ENCODE measurements around the gene PTOV1. TPM values are rescaled to one million over a fixed set of nuclear protein-coding genes. Genes with fewer than 3 reads are reported as not detected.

PTOV1 gene
- total RNA-seq, 4 donors from 2014 or later: 52.9 to 89.1 (median 60.0) TPM

DNA sequence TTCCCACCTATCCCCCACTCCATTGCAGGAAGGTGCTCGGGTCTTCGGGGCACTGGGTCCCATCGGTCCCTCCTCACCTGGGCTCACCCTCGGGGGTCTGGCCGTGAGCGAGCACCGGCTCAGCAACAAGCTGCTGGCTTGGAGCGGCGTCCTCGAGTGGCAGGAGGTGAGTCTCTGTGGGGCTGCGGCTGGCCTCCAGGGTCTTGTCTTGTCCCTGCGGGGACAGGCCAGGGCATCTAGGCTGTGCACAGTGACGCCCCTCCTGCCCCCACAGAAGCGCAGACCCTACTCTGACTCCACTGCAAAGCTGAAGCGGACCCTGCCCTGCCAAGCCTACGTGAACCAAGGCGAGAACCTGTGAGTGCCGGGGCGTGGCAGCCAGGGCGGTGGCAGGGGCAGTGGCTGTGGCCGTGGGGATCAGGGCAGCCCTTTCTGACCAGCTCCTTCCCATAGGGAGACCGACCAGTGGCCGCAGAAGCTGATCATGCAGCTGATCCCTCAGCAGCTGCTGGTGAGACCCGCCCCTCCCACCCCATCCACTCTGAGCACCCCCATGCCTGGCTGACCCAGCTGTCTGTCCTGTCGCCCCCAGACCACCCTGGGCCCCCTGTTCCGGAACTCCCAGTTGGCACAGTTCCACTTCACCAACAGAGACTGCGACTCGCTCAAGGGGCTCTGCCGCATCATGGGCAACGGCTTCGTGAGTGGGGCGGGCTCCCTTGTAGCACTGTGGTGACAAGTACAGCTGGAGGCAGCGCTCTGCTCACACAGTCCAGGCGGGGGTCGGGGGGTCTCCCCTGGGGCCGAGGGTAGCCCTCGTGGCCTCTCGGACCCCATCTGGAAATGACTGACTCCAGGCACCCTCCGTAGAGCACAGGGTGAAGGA lies 3.7 kb downstream of the PTOV1 start:
- Histone ChIP-seq H3K4me3 (no peak overlapping the region), H3K36me3 (peaks cover 0 to 54% of the 10 kb centered on the region in 2 donors), H3K9me3 (no peaks in the 10 kb centered on the region), H3K27me3 (no peaks in the 10 kb centered on the region), H3K27ac (peak overlapping the region in 2 of 4 donors; percentile 12 to 35), H3K4me1 (peaks cover 0 to 56% (median 15%) of the 10 kb centered on the region in 3 donors)
- no CpG with 5 or more reads among the region's 39 CpGs for WGBS, 2 donors (ENCODE audit: low coverage in 1 of 2)
- no peak for ATAC-seq
- TF ChIP-seq CTCF (IDR thresholded peaks at IDR 0.05) (no peak), EP300 (IDR thresholded peaks at IDR 0.05) (no peak), POLR2AphosphoS5 (IDR thresholded peaks at IDR 0.05) (no peak), POLR2A (IDR thresholded peaks at IDR 0.05) (no peak)

- Histone ChIP-seq H3K27me3 (no peaks in the 10 kb centered on the region), H3K36me3 (peaks cover 0 to 61% of the 10 kb centered on the region in 2 donors), H3K4me1 (peaks cover 0 to 52% (median 15%) of the 10 kb centered on the region in 3 donors), H3K4me3 (no peak overlapping the region), H3K27ac (peak overlapping the region in 2 of 4 donors; percentile 12 to 35), H3K9me3 (no peaks in the 10 kb centered on the region)
- WGBS, 2 donors (ENCODE audit: low coverage in 1 of 2): 80 to 100% methylated on average over 1 to 2 of the region's 12 CpGs
- ATAC-seq: no peak
- no peak for TF ChIP-seq EP300 (IDR thresholded peaks at IDR 0.05)
- no peak for TF ChIP-seq CTCF (IDR thresholded peaks at IDR 0.05)
- no peak for TF ChIP-seq POLR2AphosphoS5 (IDR thresholded peaks at IDR 0.05)
- TF ChIP-seq POLR2A (IDR thresholded peaks at IDR 0.05): no peak
Observed at GRCh38 chr19:49855277-49855675, 4.3 kb downstream of the PTOV1 start.

- Histone ChIP-seq H3K27me3 (no peaks in the 10 kb centered on the region), H3K4me1 (peaks cover 0 to 58% (median 15%) of the 10 kb centered on the region in 3 donors), H3K9me3 (no peaks in the 10 kb centered on the region), H3K36me3 (peaks cover 0 to 67% of the 10 kb centered on the region in 2 donors), H3K27ac (peak overlapping the region in 2 of 4 donors; percentile 12 to 35), H3K4me3 (no peak overlapping the region)
- WGBS, 2 donors (ENCODE audit: low coverage in 1 of 2): 73 to 82% methylated on average over 2 to 6 of the region's 21 CpGs
- ATAC-seq: no peak
- no peak for TF ChIP-seq CTCF (IDR thresholded peaks at IDR 0.05)
- TF ChIP-seq EP300 (IDR thresholded peaks at IDR 0.05): no peak
- no peak for TF ChIP-seq POLR2A (IDR thresholded peaks at IDR 0.05)
- TF ChIP-seq POLR2AphosphoS5 (IDR thresholded peaks at IDR 0.05): no peak
Observed at GRCh38 chr19:49855676-49856573, 5.0 kb downstream of the PTOV1 start.

- ATAC-seq: no peak
- Histone ChIP-seq H3K4me1 (peaks cover 0 to 64% (median 15%) of the 10 kb centered on the region in 3 donors), H3K9me3 (no peaks in the 10 kb centered on the region), H3K27me3 (no peaks in the 10 kb centered on the region), H3K27ac (peak overlapping the region in 2 of 4 donors; percentile 5 to 35), H3K36me3 (peaks cover 0 to 74% of the 10 kb centered on the region in 2 donors), H3K4me3 (no peak overlapping the region)
- no peak for TF ChIP-seq POLR2A (IDR thresholded peaks at IDR 0.05)
- TF ChIP-seq POLR2AphosphoS5 (IDR thresholded peaks at IDR 0.05): no peak
- no peak for TF ChIP-seq CTCF (IDR thresholded peaks at IDR 0.05)
- TF ChIP-seq EP300 (IDR thresholded peaks at IDR 0.05): no peak
- no CpG with 5 or more reads among the region's 18 CpGs for WGBS, 2 donors (ENCODE audit: low coverage in 1 of 2)
Observed at GRCh38 chr19:49856574-49857021, 5.6 kb downstream of the PTOV1 start.

Measured in gastroesophageal sphincter (tissue), 4 donors.